Adrenal gland (tissue), 12 donors: ENCODE data around the gene EXOC6B. TPM values are rescaled to one million over a fixed set of nuclear protein-coding genes. Genes with fewer than 3 reads are reported as not detected.

Experiments
- DNase-seq, 7 donors: peaks; one replicate each; pipeline ENCODE4 v3.0.0-alpha.2; 2019 to 2020
- H3K27ac ChIP-seq, 5 donors: fragments of 200-600 bp; sonication (generic) in 4 of 5; 1 replicate in 3 of 5; 2 replicates in 2 of 5; pipeline versions ENCODE4 v1.5.1 to v1.8.0; 2016 to 2020; ENCODE audit warnings: mild to moderate bottlenecking in 1 of 5
- H3K27me3 ChIP-seq: fragments of 200-600 bp; 2 replicates; pipeline ENCODE4 v1.8.0; 2021
- H3K36me3 ChIP-seq, 2 donors: fragments of 200-600 bp; replicated peaks in 1 of 2; 1 replicate in 1 of 2; 2 replicates in 1 of 2; pipeline versions ENCODE4 v1.5.1 to v1.8.0; 2018 to 2022
- H3K4me1 ChIP-seq, 2 donors: fragments of 200-600 bp; replicated peaks in 1 of 2; 1 replicate in 1 of 2; 2 replicates in 1 of 2; pipeline versions ENCODE4 v1.5.1 to v1.8.0; 2018 to 2021
- H3K4me3 ChIP-seq, 4 donors: fragments of 200-600 bp; sonication (generic) in 3 of 4; one replicate each; pipeline ENCODE4 v1.5.1; 2016 to 2018
- H3K9me3 ChIP-seq, 3 donors: fragments of 200-600 bp; sonication (generic) in 1 of 3; replicated peaks in 1 of 3; 1 replicate in 2 of 3; 2 replicates in 1 of 3; pipeline versions ENCODE4 v1.5.1 to v1.8.0; 2016 to 2021
- POLR2A ChIP-seq, 2 donors: fragments of 450-650 bp; IDR thresholded peaks; one replicate each; pipeline ENCODE4 v1.6.1; 2017; ENCODE audit warnings: antibody characterized with exemption in 2 of 2, mild to moderate bottlenecking in 2 of 2, moderate library complexity in 1 of 2
- WGBS, 4 donors: extraction: QIAGEN DNeasy Blood & Tissue Kit in 2 of 4; methylation state at CpG; one replicate each; pipeline versions ENCODE4 v1.1.5 to v1.1.7; 2013 to 2017; 5-methylcytosine and 5-hydroxymethylcytosine counted together
- intact Hi-C, 2 donors: fragments of 100-400 bp; cut with DNase I; formaldehyde crosslinking; loops; one replicate each; pipeline versions ENCODE4 v1.14.1 to v1.15.0; 2022 to 2023
- polyA plus RNA-seq, 3 donors: library from polyadenylated mRNA; stranded (reverse); fragments of 200-250 nt in 2 of 3; fragments of 350-450 nt in 1 of 3; fragmentation: Illumina TruSeq in 1 of 3; extraction: RNeasy Lipid Tissue Mini Kit (QIAGEN cat#74804) in 1 of 3; gene quantifications; one replicate each; pipeline ENCODE4 v1.2.3, GENCODE V29; 2013 to 2014
- total RNA-seq, 9 donors: library from RNA; depleted of rRNA in 4 of 9; stranded (reverse); fragments of >200 nt in 4 of 9; fragments of 120-200 nt in 1 of 9; fragmentation: NEBNext Ultra II Directional in 1 of 9; extraction: Animal tissue kit (Norgen Biotek cat#: 25700) in 1 of 9; gene quantifications; one replicate each; pipeline versions ENCODE4 v1.1.0 to v1.2.4, GENCODE V29; 2013 to 2023
- TF ChIP-seq, protein P1 (sequence below), 6 experiments: fragments of 450-650 bp in 4 of 6; fragments of 200-600 bp in 2 of 6; sonication (generic) in 1 of 6; IDR thresholded peaks; 1 replicate in 5 of 6; 2 replicates in 1 of 6; pipeline versions ENCODE4 v1.5.1 to v1.8.0; 2016 to 2021; ENCODE audit warnings: antibody characterized with exemption in 6 of 6, mild to moderate bottlenecking in 2 of 6, moderate library complexity in 1 of 6
- donor health status: healthy with polysubstance abuse.
- donor health status: Bipolar disorder and iron deficiency.
- donor health status: DM: yes; HTN: yes; CAD: no.
- donor health status: DM: no; HTN: no; CAD: no.
- donor health status: DM: no; HTN: no; CAD: no.
- donor health status: DM: yes; HTN: yes; CAD: no.

The EXOC6B gene
- total and polyA plus RNA-seq, 12 donors, result 6.0 to 92.6 (median 50.6) TPM

DNA sequence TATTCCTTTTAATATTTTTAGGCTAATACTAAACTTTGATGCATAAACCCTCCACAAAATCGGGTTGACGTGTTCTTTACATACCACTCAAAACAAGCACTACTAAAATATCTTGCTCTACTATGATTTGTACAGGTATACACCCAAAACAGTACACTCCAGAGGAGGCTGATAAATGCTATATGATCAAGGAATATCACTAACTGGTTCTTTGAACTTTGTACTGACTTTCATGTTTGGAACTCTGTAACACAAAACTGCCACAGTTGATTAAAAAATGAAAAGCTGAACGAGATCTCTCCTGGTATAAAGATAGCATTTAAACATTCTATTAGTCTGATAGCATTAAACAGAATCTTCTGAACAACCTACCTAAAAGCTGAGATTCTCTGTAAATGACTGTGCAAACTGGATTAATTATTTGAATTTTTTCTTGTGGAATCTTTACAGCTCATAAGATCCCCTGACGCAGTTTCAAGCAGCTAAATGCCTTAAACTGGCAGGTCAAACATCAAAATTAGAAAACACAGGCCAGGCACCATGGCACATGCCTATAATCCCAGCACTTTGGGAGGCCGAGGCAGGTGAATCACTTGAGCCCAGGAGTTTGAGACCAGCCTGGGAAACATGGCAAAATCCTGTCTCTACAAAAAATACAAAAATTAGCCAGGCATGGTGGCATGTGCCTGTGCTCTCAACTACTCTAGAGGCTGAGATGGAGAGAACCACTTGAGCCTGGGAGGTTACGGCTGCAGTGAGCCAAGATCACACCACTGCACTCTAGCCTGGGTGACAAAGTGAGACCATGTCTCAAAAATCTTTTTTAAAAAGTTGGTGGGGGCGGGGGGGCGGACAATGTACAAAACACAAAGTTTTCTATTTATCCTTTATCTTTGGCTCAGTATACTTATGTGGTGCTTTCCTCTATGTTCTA is 150.6 kb downstream of the EXOC6B start:
- H3K36me3 ChIP-seq, result no peaks in the 10 kb centered on the region
- no peaks in the 10 kb centered on the region for H3K4me1 ChIP-seq
- no peaks in the 10 kb centered on the region for H3K9me3 ChIP-seq
- no peak for DNase-seq
- 87 to 95% (median 93%) methylated on average over 8 of the region's 8 CpGs for WGBS, 4 donors
- TF ChIP-seq POLR2A (IDR thresholded peaks at IDR 0.05), result no peak
- TF ChIP-seq, protein P1, sequence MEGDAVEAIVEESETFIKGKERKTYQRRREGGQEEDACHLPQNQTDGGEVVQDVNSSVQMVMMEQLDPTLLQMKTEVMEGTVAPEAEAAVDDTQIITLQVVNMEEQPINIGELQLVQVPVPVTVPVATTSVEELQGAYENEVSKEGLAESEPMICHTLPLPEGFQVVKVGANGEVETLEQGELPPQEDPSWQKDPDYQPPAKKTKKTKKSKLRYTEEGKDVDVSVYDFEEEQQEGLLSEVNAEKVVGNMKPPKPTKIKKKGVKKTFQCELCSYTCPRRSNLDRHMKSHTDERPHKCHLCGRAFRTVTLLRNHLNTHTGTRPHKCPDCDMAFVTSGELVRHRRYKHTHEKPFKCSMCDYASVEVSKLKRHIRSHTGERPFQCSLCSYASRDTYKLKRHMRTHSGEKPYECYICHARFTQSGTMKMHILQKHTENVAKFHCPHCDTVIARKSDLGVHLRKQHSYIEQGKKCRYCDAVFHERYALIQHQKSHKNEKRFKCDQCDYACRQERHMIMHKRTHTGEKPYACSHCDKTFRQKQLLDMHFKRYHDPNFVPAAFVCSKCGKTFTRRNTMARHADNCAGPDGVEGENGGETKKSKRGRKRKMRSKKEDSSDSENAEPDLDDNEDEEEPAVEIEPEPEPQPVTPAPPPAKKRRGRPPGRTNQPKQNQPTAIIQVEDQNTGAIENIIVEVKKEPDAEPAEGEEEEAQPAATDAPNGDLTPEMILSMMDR (IDR thresholded peaks at IDR 0.05), result no peak
- H3K27me3 ChIP-seq, result no peaks in the 10 kb centered on the region
- intact Hi-C loops, result no loop called here
- no peak overlapping the region for H3K27ac ChIP-seq
- H3K4me3 ChIP-seq, result no peak overlapping the region

DNA sequence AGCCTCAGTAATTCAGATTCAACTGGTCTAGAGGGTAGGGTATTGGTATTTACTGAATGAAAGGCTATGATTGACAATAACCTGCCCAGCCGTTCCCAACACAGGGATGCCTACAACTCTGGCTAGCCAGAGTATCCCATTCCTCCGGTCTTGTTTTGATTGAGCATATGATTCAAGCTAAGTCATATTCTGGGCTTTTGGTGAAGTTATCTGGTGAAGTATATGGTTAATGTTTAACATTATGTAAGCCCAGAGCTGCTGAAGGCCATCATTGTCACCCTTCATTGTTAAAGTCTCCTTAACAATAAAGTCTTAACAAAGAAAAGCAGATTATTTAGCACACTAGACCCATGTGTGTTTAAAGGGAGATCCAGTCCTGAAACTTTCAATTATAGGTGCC is 152.6 kb downstream of the EXOC6B start:
- Histone ChIP-seq H3K4me1 (peaks cover 0 to 8% of the 10 kb centered on the region in 2 donors), H3K36me3 (no peaks in the 10 kb centered on the region), H3K27ac (no peak overlapping the region), H3K9me3 (no peaks in the 10 kb centered on the region), H3K27me3 (no peaks in the 10 kb centered on the region), H3K4me3 (no peak overlapping the region)
- intact Hi-C loops, result no loop called here
- WGBS, 4 donors, result 87 to 99% (median 95%) methylated on average over 2 of the region's 2 CpGs
- TF ChIP-seq, protein P1 (IDR thresholded peaks at IDR 0.05), result no peak
- no peak for TF ChIP-seq POLR2A (IDR thresholded peaks at IDR 0.05)
- DNase-seq, result no peak

DNA sequence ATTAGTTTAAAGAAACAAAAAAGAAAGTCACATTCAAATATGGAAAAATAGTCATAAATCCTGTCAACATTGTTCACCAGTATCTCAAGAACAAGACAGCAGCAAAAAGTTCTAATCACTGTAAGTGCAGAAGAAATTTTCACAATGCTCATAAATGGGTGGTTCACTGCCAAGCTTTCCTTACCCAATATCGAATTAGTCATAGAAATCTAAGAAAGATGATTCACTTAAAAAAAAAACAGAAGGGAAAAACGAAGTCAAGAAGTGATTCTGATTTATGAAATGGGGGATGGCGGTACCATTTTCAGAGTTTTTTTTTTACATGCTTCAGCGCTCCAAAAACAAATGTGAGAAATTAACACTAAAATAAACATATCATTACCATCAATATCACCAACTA is 156.7 kb downstream of the EXOC6B start:
- DNase-seq, result peak in 4 of 7 donors; percentile 33 to 49 (median 39)
- peaks cover 0 to 6% (median 0%) of the 10 kb centered on the region in 3 donors for H3K9me3 ChIP-seq
- H3K27me3 ChIP-seq, result no peaks in the 10 kb centered on the region
- H3K27ac ChIP-seq, result no peak overlapping the region
- WGBS, 4 donors, result 44 to 50% (median 47%) methylated on average over 4 of the region's 4 CpGs
- H3K4me3 ChIP-seq, result no peak overlapping the region
- TF ChIP-seq POLR2A (IDR thresholded peaks at IDR 0.05), result no peak
- TF ChIP-seq, protein P1 (IDR thresholded peaks at IDR 0.05), result no peak
- H3K36me3 ChIP-seq, result no peaks in the 10 kb centered on the region
- intact Hi-C loops, result no loop called here
- H3K4me1 ChIP-seq, result peaks cover 0 to 8% of the 10 kb centered on the region in 2 donors

DNA sequence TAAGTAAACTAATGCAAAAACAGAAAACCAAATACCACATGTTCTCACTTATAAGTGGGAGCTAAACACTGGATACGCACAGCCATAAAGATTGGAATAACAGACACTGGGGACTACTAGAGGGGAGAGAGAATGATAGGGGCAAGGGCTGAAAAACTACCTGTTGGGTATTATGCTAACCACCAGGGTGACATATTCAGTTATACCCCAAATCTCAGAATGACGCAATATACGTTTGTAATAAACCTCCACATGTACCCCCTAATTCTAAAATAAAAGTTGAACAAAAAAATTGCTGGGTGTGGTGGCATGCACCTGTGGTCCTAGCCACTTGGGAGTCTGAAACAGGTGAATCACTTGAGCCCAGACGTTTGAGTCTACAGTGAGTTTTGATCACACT is 157.2 kb downstream of the EXOC6B start:
- H3K27me3 ChIP-seq, result no peaks in the 10 kb centered on the region
- H3K36me3 ChIP-seq, result no peaks in the 10 kb centered on the region
- TF ChIP-seq POLR2A (IDR thresholded peaks at IDR 0.05), result no peak
- TF ChIP-seq, protein P1 (IDR thresholded peaks at IDR 0.05), result no peak
- intact Hi-C loops, result no loop called here
- H3K9me3 ChIP-seq, result peaks cover 0 to 6% (median 0%) of the 10 kb centered on the region in 3 donors
- H3K27ac ChIP-seq, result no peak overlapping the region
- H3K4me1 ChIP-seq, result peaks cover 0 to 8% of the 10 kb centered on the region in 2 donors
- no peak for DNase-seq
- no peak overlapping the region for H3K4me3 ChIP-seq
- 77 to 89% (median 81%) methylated on average over 4 of the region's 4 CpGs for WGBS, 4 donors
